IPS DF 4.7 (cell line): ENCODE results near the gene GALNT17.

Source experiments
- DNase-seq: peaks from one replicate; pipeline ENCODE4 v3.0.0-alpha.2; 2013; ENCODE audit warnings: low spot score; ENCODE audit errors: extremely low read depth

The GALNT17 gene

GRCh38 chr7:71281261-71281660, 149.3 kb downstream of the GALNT17 start:
- no peak for DNase-seq

DNA sequence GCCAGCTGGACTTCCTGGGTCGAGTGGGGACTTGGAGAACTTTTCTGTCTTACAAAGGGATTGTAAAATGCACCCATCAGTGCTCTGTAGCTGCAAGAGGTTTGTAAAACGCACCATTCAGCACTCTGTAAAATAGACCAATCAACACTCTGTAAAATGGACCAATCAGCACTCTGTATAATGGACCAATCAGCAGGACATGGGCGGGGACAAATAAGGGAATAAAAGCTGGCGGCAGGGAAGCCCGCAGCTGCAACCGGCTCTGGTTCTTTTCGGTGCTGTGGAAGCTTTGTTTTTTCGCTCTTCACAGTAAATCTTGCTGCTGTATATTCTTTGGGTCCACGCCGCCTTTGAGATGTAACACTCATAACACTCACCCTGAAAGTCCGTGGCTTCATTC, 151.9 kb downstream of the GALNT17 start:
- DNase-seq: no peak

DNA sequence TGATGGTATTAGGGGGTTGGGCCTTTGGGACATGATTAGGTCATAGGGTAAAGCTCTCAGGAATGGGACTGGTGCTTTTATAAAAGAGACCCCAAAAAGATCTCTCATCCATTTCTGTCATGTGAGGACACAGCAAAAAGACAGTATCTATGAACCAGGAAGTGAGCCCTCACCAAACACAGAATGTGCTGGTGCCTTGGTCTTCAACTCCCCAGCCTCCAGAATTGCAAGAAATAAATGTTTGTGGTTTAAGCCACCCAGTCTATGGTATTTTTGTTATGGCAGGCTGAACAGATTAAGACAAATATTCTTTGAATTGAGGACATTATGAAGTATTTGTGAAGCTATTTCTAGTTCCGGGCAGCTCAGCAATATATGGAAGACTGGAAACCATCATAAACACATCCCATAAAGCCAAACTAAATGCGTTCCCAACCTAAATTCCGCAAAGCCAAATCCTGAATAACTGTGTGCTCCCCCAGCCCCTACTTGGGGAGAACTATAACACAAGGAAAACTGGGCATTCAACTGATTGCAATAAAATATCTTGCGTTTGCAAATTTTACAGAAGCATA, 153.7 kb downstream of the GALNT17 start:
- DNase-seq: no peak

GRCh38 chr7:71286336-71286735, 154.4 kb downstream of the GALNT17 start:
- no peak for DNase-seq

GRCh38 chr7:71286924-71287323, 155.0 kb downstream of the GALNT17 start:
- DNase-seq: no peak

GRCh38 chr7:71290452-71290851, 158.5 kb downstream of the GALNT17 start:
- no peak for DNase-seq

DNA sequence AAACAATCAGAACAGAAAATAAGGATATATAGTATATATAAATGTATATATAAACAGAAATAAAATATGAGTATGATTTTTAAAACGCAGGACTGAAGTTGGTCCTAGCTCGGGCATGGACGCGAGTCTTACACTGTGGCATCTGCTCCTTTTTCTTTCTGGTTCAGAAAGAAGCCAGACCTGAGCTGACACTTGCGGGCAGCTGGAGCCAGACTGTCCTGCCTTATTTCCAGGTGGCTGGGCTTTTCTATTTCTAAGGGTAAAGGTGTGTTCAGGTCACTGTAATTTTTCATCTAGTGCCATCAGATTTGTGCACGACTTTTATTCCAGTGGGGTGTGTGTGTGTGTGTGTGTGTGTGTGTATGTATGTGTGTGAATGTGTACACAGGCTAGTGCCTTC, 166.4 kb downstream of the GALNT17 start:
- DNase-seq: no peak

DNA sequence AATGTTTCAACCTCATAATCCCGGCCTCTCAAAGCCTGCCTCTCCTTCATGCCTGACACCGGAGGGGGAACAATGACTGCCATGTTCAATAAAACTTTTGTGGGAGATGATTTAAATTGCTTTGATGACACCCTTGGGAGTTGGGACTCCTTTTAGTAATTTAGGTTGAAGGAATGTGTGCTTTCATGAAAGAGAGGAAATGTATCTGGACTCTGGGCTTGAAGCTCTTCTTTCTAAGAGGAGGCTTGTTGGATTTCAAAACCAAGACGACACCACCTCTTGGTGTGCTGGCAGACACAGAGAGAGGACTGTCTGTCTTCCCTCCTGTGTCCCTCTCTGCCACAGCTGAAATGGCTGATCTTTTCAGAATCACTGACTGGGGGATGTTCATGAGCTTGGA, 168.1 kb downstream of the GALNT17 start:
- DNase-seq: no peak

GRCh38 chr7:71300603-71301002, 168.7 kb downstream of the GALNT17 start:
- DNase-seq: no peak

DNA sequence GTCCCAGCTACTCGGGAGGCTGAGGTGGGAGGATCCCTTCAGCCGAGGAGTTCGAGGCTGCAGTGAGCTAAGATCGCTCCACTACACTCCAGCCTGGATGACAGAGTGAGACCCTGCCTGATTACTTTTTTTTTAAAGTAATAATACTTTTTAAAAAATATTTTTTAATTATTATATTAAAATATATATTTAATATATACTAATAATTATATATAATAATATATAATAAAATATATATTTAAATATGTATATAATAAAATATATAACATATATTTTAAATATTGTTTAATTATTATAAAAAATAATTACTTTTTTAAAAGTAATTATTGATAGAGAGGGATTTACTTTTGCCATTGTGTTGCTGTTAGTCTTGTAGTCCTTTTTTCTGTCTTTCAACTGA, 169.2 kb downstream of the GALNT17 start:
- no peak for DNase-seq

DNA sequence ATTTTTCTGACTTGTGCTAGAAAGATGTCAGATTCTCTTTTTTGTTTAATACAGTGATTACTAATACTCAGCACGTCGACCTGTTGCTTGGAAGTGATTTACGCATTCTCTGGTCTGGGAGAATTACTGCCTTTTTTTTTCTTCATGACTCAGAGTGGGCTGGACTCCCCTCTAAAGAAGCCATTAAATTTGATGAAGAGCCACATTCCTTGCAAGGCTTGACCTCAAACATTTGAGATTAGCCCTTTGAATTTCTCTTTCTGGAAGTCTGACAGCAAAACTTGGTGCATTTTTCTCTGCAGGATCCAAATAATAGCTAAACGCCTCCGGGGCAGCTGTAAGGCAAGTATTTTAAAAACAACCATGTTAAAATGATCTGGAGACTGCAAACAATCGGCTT, 171.6 kb downstream of the GALNT17 start:
- DNase-seq: no peak

DNA sequence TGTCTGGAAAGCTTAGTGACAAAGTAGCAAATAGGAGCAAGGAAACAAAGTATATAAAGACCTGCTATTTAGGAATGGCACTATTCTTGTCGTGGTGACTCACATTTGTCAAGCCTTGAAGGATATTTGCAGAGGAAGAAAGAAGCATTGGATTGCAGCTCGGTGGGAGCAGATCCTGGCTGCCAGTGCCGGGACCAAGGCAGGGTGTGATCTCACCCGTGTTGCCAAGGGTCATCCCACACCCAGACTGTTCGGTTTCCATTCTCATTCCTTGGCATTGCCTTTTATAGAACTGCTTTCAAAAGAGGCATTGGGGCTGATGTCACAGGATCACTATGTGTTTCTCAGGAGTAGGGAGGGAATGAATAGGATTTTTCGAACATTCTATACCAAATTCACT, 176.2 kb downstream of the GALNT17 start:
- no peak for DNase-seq

DNA sequence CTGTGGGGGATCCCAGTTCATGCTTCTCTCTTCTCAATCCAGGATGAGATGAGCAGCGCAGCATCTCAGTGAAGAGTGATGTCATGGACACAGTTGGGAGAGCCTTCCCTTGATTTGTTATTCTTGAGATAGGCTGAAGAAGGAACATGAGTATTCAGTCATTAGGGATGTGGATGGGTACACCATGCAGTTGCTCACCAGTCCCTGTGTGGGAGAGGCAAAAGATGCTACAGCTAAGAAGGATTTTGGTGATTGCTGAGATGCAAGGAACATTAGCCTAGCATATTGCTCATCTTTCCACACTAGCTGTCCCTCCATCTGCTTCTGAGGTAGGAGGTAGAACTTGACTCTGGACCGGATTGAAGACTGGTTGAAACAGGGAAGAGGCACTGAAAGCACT, 179.6 kb downstream of the GALNT17 start:
- DNase-seq: no peak

DNA sequence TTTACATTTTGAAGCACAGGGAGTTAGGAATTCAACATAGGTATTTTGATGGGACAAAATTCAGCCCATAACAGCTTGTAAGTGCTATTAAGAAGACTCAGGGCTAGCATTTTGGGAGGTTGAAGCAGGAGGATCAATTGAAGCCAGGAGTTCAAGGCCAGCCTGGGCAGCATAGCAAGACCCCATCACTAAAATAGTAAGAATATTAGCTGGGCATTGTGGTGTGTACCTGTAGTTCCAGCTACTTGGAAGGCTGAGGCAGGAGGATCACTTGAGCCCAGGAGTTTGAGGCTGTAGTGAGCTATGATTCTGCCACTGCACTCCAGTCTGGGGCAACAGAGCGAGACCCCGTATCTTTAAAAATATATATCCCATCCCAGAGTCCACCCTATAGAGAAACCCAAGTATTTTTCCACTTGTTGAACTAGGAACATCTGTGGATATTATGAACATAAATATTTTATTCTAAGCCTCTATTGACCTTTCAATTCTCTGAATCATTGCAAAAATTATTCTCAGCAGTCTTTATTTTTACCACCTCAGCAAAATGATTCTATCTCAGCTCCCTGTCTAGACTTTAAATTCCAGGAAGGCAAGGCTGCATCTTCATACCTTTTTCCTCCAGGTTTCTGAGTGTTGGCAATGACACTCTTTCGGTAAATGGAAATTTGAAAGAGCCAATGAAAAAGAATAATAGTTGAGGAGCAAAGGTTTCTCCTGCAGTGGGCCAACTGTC, 181.0 kb downstream of the GALNT17 start:
- no peak for DNase-seq

DNA sequence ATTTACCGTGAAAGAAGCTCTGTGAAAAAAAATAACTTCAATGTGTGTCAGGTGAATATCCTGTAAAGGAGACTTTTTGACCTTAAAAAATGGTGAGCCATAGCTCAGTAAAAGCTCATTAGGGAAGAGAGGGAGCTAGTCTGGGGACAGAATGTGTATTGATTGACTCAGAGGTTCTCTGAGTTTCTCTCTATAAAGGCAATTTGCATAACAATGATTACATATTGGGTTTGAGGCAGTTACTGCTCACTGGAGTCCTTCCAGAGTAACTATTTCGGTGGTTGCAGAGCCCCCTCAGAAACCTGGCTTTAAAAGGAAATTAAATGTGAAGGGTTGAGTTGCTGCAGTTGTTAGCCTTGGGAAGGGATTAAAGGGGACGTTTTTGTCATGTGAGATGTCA, 181.6 kb downstream of the GALNT17 start:
- DNase-seq: no peak

- DNase-seq: no peak
Measured at GRCh38 chr7:71320916-71321315, 189.0 kb downstream of the GALNT17 start.

GRCh38 chr7:71322201-71322600, 190.3 kb downstream of the GALNT17 start:
- DNase-seq: no peak

DNA sequence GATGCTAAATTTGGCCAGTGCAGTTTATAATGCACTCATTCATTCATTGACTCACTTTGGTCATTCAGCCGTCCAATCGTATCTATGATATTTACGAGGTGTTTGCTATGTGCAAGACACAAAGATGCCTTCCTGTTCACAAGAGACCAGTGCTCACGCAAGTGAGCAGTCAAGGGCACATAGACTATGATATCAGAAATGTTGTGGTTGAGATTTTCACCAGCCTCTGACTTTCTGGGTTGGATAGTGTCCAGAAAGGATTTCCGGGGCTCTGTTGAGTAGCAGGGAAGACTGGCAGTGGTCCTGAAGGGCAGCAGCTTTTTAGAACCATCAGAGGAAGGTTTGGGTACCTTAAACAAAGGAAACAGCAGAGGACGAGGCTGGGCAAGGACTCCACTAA, 191.8 kb downstream of the GALNT17 start:
- no peak for DNase-seq

GRCh38 chr7:71325151-71325550, 193.2 kb downstream of the GALNT17 start:
- no peak for DNase-seq

DNA sequence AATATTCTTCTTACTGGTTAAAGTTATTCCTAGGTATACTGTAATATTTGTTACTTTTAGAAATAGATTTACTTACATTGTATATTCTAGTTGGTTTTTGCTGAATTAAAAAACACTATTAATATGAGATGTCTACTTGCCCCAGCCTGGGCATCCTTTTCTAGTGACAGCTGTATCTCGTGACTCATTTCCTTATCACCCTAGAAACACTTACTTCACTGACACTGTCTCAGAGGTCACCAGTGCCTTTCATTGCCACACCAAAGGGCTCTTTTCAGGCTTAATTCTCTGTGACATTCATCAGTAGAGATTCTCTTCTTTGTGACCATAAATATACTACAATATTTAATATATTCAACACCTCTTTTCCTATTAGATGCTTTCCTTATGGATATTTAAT, 194.7 kb downstream of the GALNT17 start:
- DNase-seq: no peak

GRCh38 chr7:71327946-71328345, 196.0 kb downstream of the GALNT17 start:
- DNase-seq: no peak

GRCh38 chr7:71329030-71329660, 197.2 kb downstream of the GALNT17 start:
- DNase-seq: no peak

DNA sequence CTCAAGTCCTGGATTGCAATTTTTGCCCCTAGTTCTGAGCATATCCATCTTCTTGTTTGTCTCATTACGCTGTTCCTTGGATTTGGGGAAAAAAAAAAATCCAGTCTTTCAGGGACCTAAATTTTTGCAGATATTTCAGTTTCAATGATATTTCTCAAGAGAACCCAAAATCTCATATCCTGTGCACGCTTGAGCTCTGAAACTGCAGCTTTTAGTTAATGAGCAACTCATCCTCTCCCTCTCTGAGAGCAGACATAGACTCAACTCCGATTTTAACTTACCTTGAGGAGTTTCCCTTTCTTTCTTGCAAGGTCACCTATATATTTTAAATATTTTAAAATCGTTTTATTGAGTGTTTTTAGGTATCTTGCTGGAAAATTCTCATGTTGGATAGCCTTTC, 200.3 kb downstream of the GALNT17 start:
- no peak for DNase-seq
